ENCODE data around the gene INTS1.

Gene INTS1

DNA sequence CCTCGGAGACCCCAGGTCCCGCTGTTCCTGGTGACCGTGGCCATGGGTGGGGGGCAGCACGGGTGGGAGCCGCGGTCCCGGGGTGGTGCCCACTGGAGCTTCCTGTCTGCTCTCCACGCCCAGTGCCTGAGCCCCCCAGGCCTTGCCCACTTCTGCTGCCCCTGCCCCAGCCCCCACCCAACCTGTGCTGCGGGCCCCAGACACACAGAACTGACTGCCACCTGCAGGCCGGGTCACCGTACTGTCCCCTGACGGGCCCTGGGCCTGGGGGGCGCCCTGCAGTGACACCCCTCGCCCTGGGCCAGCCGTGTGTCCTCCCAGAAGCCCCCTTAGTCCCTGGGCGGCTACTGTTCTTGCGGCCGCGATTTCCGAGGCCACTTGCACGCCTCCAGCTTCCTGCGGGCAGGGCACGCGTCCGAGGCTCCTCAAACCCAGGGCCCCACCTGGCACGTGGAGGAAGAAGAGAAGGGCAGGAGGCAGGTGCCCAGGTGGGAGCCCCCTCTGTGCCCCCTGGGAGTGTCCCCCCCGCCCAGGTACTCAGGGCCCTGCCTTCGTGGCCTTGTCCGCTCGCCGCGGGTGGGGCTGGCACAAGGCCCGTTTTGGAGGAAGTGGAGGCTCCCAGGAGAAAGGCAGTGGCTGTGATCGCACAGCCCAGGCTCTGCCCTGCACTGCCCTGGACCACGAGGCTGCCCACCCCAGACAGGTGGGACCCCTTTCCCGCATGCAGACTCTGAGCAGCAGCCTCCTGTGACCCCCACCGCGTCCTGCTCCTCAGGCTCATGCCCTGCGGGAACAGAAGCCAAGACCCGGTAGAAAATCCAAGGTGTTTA is 41.4 kb upstream of the INTS1 start:
- Histone ChIP-seq H3K36me3 (ENCODE audit: insufficient read depth, low read length) (peaks cover 8% of the 10 kb centered on the region), H3K27me3 (ENCODE audit: insufficient read depth, low read length) (peaks cover 11% of the 10 kb centered on the region), H3K4me3 (ENCODE audit: low read length) (no peak overlapping the region), H3K9me3 (ENCODE audit: low read length) (no peaks in the 10 kb centered on the region), H3K4me1 (ENCODE audit: insufficient read depth, low read length) (peaks cover 3% of the 10 kb centered on the region), H2AFZ (ENCODE audit: low read depth, low read length) (no peak overlapping the region)

DNA sequence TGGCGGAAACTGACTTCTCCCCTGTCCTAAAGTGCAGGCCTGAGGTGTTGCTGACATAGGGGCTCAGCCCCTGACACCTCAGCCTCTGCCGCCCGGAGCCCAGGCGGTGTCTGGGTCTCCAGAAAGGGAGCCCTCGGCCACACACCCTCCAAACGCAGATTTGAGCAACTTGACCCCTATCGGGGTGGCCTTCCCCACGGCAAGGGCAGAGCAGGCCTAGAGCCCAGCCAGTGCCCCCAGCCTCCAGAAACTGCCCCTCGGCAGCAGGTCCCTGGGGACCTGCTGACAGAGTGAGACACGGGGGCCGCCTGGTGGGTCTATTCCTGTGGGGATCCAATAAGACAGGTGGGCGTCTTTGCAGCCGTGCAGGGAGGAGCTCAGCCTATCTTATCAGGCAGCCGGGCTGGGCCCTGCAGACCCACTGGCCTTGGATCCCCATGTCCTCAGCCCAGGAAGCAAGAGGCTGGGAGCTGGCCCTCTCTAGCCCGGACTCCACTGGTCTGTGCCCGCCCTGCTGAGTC is 40.8 kb upstream of the INTS1 start:
- H3K4me1 ChIP-seq (ENCODE audit: insufficient read depth, low read length): peaks cover 3% of the 10 kb centered on the region
- H2AFZ ChIP-seq (ENCODE audit: low read depth, low read length): no peak overlapping the region

DNA sequence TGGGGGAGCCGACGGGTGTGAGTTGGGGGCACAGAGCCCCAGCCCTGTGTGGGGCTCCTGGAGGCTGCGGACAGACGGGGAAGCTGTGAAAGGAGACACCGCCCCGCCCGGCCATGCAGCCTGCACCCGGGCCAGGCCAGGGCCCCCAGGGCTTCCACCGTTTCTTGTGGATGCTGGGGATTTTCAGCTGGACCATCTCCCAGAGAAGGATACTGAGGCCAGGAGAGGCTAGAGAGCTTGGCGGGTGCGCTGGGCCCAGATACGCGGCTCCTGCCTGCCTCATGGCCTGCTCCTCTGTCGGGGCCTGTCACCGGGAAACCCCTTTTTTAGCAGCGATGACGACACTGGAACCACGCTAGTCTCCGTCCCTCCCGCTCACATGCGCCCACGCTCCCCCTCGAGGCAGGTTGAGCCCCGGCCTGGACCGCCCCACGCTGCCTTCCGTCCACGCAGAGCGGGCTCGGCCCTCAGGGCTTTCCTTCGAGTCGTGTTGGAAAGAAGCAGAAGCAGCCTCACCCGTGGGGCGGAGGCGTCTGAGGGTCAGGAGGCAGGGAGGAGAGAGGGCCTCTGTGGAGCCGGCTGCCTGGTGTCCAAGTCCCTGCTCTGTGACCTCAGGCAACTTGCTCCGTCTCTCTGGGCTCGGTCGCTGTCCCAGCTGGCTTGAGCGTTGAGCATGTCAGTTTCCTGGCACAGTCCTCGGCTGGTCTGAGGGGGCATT is 40.1 kb upstream of the INTS1 start:
- Histone ChIP-seq H3K9me3 (ENCODE audit: low read length) (no peaks in the 10 kb centered on the region), H3K4me3 (ENCODE audit: low read length) (no peak overlapping the region), H2AFZ (ENCODE audit: low read depth, low read length) (no peak overlapping the region), H3K4me1 (ENCODE audit: insufficient read depth, low read length) (peaks cover 3% of the 10 kb centered on the region), H3K27me3 (ENCODE audit: insufficient read depth, low read length) (peaks cover 11% of the 10 kb centered on the region), H3K36me3 (ENCODE audit: insufficient read depth, low read length) (peaks cover 15% of the 10 kb centered on the region)

More for the DNA sequence above, 40.8 kb upstream of the INTS1 start:
- Histone ChIP-seq H3K9me3 (ENCODE audit: low read length) (no peaks in the 10 kb centered on the region), H3K4me3 (ENCODE audit: low read length) (no peak overlapping the region), H3K36me3 (ENCODE audit: insufficient read depth, low read length) (peaks cover 12% of the 10 kb centered on the region), H3K27me3 (ENCODE audit: insufficient read depth, low read length) (peaks cover 11% of the 10 kb centered on the region)

DNA sequence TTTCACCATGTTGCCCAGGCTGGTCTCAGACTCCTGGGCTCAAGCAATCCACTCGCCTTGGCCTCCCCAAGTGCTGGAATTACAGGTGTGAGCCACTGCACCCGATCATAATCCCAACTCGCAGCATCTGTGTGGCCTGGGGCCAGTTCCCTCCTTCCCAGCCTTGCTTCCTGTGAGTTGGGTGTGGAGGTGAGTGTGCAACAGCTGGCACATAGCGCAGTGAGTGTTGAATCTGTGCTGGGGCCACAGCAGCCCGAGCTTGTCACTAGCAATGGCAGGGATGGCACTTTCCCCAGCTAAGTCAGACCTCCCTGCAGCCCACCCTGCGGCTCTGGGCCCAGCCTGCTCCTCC is 39.6 kb upstream of the INTS1 start:
- peaks cover 9% of the 10 kb centered on the region for H3K4me1 ChIP-seq (ENCODE audit: insufficient read depth, low read length)
- H2AFZ ChIP-seq (ENCODE audit: low read depth, low read length): no peak overlapping the region
- peaks cover 15% of the 10 kb centered on the region for H3K36me3 ChIP-seq (ENCODE audit: insufficient read depth, low read length)
- H3K27me3 ChIP-seq (ENCODE audit: insufficient read depth, low read length): peaks cover 8% of the 10 kb centered on the region
- H3K4me3 ChIP-seq (ENCODE audit: low read length): no peak overlapping the region
- H3K9me3 ChIP-seq (ENCODE audit: low read length): no peaks in the 10 kb centered on the region

DNA sequence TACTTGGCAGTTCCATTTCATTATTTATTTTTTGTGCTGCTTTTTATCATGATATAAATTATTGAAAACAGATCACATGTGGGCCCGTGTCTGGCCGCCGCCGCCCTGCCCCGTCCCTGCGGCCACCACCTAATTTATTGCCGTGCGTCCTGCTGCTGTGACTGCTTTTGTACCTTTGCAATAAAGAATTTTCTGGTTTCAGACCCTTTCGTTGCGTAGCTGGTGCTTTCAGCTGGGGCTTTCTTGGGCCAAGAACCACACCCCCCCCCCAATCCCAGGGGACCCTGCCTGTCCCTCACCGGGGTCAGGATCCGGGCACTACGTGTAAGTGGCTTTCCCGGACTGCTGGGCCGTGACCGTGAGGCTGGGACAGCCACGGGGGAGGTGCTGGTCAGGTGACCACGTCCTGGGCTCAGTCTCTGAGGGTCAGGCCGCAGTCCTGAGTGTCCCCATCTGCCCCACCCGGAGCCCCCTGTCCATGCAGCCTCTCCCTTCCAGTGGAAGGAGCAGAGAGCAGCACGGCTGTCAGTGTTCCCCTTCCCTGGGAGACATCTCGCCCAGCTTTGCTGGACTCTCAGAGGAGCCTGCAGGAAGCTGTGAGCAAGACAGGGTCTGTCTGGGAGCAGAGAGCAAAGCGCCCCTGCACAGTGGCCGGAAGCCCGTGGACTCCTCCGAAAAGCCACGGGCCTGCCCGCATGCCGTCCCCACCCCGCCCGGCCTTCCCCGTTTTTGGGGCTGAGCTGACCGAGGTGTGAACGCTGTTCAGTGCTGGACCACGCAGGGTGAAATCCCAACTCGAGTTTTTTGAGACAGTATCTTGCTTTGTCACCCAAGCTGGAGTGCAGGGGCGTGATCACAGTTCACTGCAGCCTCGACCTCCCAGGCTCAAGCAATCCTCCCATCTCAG is 38.9 kb upstream of the INTS1 start:
- Histone ChIP-seq H3K9me3 (ENCODE audit: low read length) (no peaks in the 10 kb centered on the region), H3K27me3 (ENCODE audit: insufficient read depth, low read length) (peaks cover under 1% of the 10 kb centered on the region), H3K36me3 (ENCODE audit: insufficient read depth, low read length) (peaks cover 15% of the 10 kb centered on the region), H3K4me3 (ENCODE audit: low read length) (no peak overlapping the region), H2AFZ (ENCODE audit: low read depth, low read length) (no peak overlapping the region), H3K4me1 (ENCODE audit: insufficient read depth, low read length) (peaks cover 16% of the 10 kb centered on the region)

DNA sequence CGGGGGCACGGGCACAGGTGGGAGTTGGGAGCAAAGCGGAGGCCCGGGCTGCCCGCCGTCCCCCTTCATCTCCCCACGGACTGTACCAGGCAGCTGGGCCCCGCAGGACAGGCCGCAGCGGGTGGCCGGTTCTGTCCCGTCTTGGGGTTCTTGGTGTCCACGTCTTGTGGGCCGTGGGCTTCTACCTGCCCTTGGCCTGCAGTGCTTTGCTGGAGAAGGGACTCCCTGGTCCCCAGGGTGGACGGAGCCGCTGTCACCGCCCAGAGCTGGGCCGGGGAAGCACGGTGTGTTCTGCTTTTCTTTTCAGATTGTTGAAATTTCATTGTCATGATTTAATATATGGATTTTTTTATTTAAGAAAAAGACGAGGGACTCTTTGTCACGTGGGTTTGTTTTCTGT is 38.1 kb upstream of the INTS1 start:
- H3K36me3 ChIP-seq (ENCODE audit: insufficient read depth, low read length): peaks cover 15% of the 10 kb centered on the region
- no peaks in the 10 kb centered on the region for H3K27me3 ChIP-seq (ENCODE audit: insufficient read depth, low read length)
- H3K4me3 ChIP-seq (ENCODE audit: low read length): no peak overlapping the region
- no peaks in the 10 kb centered on the region for H3K9me3 ChIP-seq (ENCODE audit: low read length)
- H3K4me1 ChIP-seq (ENCODE audit: insufficient read depth, low read length): peaks cover 23% of the 10 kb centered on the region
- no peak overlapping the region for H2AFZ ChIP-seq (ENCODE audit: low read depth, low read length)

DNA sequence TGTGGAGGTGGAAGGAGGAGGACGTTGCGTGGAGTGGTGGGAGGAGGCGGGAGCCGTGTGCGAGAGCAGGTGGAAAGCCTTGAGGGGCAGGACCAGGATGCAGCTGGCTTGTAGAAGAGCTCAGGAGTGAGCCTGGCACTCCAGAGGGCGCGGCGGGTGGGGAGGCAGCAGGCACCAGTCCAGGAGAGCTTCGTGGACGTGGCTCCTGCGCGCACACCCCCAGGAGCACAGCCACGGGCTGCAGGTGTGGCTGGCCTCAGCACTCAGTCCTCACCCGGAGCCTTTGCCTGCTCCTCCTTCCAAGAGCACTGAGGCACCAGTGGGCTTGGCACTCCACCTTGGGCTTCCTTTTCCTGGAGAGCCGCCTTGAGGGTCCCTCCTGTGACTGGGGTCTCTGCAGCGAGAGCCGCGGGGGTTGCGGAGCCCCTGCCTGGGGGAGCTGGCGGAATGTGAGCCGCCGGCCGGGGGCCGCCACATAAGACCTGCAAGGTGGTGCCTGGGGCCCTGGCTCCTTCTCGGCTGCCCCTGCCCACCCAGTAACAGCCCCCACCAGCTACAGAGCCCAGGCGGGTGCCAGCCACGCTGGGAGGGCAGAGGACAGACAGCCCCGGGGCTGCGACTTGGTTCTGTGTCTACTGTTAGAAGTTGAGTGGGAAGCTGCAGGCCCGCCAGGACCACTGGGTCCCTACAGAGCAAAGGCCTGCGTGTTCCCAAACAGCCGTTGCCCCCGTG is 37.4 kb upstream of the INTS1 start:
- Histone ChIP-seq H3K4me3 (ENCODE audit: low read length) (no peak overlapping the region), H3K4me1 (ENCODE audit: insufficient read depth, low read length) (peaks cover 31% of the 10 kb centered on the region), H3K36me3 (ENCODE audit: insufficient read depth, low read length) (peaks cover 15% of the 10 kb centered on the region), H2AFZ (ENCODE audit: low read depth, low read length) (no peak overlapping the region), H3K9me3 (ENCODE audit: low read length) (no peaks in the 10 kb centered on the region), H3K27me3 (ENCODE audit: insufficient read depth, low read length) (no peaks in the 10 kb centered on the region)

DNA sequence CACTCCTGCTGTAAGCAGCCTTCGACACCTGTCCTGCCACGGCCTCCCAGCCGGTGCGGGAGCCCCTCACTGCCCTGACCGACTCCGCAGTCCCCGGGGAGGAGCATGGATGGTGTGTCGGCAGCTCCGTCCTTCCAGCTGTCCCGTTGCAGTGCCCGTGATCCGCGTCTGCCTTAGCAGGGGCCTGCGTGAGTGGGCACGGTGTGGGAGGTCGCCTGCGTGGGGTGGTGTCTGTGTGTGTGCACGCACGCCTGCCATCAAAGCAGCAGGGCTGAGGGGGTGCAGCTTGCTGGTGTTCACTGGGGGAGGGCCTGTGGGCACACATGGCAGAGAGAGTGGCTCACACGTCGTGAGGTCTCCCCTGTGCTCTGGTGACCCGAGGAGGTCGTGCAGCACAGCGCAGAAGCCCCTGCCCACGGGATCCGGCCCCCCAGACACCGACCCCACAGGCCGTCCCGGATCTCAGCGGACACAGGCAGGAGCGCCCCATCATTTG is 36.6 kb upstream of the INTS1 start:
- H3K9me3 ChIP-seq (ENCODE audit: low read length): no peaks in the 10 kb centered on the region
- no peaks in the 10 kb centered on the region for H3K27me3 ChIP-seq (ENCODE audit: insufficient read depth, low read length)
- peaks cover 15% of the 10 kb centered on the region for H3K36me3 ChIP-seq (ENCODE audit: insufficient read depth, low read length)
- no peak overlapping the region for H2AFZ ChIP-seq (ENCODE audit: low read depth, low read length)
- H3K4me1 ChIP-seq (ENCODE audit: insufficient read depth, low read length): peaks cover 38% of the 10 kb centered on the region
- H3K4me3 ChIP-seq (ENCODE audit: low read length): no peak overlapping the region

DNA sequence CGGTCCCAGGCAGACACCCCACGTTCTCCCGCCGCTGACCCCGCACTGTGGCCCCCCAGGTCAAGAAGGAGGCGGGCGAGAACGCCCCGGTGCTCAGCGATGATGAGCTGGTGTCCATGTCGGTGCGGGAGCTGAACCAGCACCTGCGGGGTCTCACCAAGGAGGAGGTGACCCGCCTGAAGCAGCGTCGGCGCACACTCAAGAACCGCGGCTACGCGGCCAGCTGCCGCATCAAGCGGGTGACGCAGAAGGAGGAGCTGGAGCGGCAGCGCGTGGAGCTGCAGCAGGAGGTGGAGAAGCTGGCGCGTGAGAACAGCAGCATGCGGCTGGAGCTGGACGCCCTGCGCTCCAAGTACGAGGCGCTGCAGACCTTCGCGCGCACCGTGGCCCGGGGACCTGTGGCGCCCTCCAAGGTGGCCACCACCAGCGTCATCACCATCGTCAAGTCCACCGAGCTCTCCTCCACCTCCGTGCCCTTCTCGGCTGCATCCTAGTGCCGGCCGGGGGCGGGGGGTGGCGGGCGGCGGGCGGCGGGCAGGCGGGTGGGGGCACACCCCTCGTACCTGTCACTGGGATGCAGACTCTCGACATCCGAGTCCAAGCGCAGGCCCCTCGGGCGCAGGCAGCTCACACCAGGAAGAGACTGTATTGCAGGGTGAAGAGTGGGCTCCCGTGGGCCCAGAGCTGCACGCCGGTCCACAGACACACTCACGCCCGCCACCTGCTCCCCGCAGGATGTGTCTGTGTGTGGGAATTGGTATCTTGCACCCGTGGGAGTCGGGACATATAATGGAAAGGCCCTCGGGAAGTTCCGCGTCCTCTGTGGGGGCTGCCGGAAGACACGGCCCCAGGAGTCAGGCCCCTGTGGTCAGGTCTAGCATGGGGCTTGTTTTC is 35.9 kb upstream of the INTS1 start:
- Histone ChIP-seq H3K36me3 (ENCODE audit: insufficient read depth, low read length) (peaks cover 15% of the 10 kb centered on the region), H2AFZ (ENCODE audit: low read depth, low read length) (no peak overlapping the region), H3K9me3 (ENCODE audit: low read length) (no peaks in the 10 kb centered on the region), H3K4me1 (ENCODE audit: insufficient read depth, low read length) (peaks cover 43% of the 10 kb centered on the region), H3K4me3 (ENCODE audit: low read length) (no peak overlapping the region), H3K27me3 (ENCODE audit: insufficient read depth, low read length) (no peaks in the 10 kb centered on the region)

DNA sequence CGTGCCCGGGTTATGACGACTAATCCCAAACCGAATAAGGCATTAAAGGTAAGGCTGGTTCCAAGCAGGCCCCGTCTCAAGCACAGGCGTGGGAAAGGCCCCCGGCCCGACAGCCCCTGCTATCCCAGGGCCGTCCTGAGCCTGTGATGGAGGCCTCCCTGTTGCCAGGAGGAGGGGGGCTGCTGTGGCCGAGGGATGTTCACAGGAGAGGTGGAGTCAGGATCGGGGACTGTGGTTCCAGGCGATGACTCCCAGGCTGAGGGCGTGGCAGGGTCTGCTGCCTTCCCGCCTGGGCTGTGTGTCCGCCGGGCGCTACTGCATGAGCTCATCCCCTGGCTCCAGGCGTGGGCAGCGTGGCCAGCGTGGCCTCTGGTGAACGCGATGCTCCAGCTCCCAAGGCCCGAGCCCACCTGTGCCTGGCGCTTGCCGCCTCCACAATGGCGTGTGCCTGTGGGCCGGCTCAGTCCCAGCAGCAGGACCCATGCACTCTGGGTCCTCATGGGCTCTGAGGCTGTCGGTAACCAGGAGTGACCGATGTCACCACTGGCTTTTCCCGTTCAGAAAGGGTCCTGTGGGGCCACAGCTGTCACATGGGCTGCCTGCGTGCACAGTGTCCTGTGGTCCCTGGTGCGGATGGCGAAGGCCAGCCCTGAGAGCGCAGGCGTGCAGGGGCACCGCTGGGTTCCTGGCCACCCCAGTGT is 35.1 kb upstream of the INTS1 start:
- Histone ChIP-seq H3K9me3 (ENCODE audit: low read length) (no peaks in the 10 kb centered on the region), H3K27me3 (ENCODE audit: insufficient read depth, low read length) (no peaks in the 10 kb centered on the region), H3K4me1 (ENCODE audit: insufficient read depth, low read length) (peaks cover 48% of the 10 kb centered on the region), H3K36me3 (ENCODE audit: insufficient read depth, low read length) (peaks cover 15% of the 10 kb centered on the region), H2AFZ (ENCODE audit: low read depth, low read length) (no peak overlapping the region), H3K4me3 (ENCODE audit: low read length) (no peak overlapping the region)

DNA sequence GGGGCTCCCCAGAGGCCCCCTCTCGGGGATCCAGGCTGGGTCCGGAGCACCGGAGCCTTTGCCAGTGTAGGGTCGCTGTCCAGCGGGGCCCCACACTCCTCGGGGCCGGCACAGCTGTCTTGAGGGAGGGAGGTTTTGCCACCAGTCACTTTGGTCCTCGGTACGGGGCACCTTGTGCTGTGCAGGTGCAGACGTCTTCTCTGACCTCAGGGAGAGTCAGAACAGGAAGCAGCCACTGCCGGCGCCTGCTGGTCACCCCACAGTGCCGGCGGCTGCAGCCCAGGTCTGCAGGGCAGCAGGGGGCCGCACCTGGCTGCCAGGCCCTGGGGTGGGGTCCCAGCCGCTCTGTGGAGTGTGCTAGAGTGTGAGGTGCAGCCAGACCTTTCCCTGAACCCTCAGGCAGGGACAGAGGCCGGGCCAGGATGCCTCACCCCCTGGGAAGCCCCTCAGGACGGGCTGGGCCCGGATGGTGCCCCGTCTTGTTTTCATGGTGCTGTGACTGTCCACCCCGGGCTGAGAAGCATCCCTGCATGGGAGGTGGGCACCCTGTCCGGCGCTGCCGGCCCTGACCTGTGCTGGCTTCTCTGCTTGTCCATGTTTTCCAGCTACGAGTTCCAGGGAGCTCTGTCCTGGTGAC is 34.5 kb upstream of the INTS1 start:
- no peak overlapping the region for H2AFZ ChIP-seq (ENCODE audit: low read depth, low read length)
- H3K4me3 ChIP-seq (ENCODE audit: low read length): peak overlapping the region; percentile 11

More for the DNA sequence above, 34.5 kb upstream of the INTS1 start:
- Histone ChIP-seq H3K36me3 (ENCODE audit: insufficient read depth, low read length) (peaks cover 15% of the 10 kb centered on the region), H3K9me3 (ENCODE audit: low read length) (no peaks in the 10 kb centered on the region), H3K27me3 (ENCODE audit: insufficient read depth, low read length) (no peaks in the 10 kb centered on the region), H3K4me1 (ENCODE audit: insufficient read depth, low read length) (peaks cover 55% of the 10 kb centered on the region)

All from neuron (in vitro differentiated cells).